GM23338 (cell line): ENCODE measurements around the gene MYLK. TPM values are rescaled to one million over a fixed set of nuclear protein-coding genes. Genes with fewer than 3 reads are reported as not detected.

Experiments used
- ATAC-seq: fragments of 200-7000 bp; cut with Tn5 transposase; 3 replicates; pipeline ENCODE4 v1.9.1; 2020
- DNase-seq: peaks from one replicate; pipeline ENCODE4 v3.0.0-alpha.2; 2015; ENCODE audit warnings: low spot score
- H2AFZ ChIP-seq: fragments of 200-600 bp; sonication (generic); 2 replicates; pipeline ENCODE4 v1.8.0; 2016; ENCODE audit warnings: antibody characterized with exemption, mild to moderate bottlenecking, moderate library complexity
- H3F3A ChIP-seq: fragments of 200-600 bp; sonication (generic); replicated peaks from 2 replicates; pipeline ENCODE4 v1.8.0; 2017; ENCODE audit warnings: antibody characterized with exemption, mixed run types, low read depth
- H3K27ac ChIP-seq: fragments of 200-600 bp; sonication (generic); 2 replicates; pipeline ENCODE4 v1.6.1; 2016; ENCODE audit warnings: low read depth
- H3K27me3 ChIP-seq: fragments of 200-600 bp; sonication (generic); 2 replicates; pipeline ENCODE4 v1.8.0; 2016; ENCODE audit warnings: mild to moderate bottlenecking, mixed run types, moderate library complexity; ENCODE audit not compliant: insufficient read depth
- H3K36me3 ChIP-seq: fragments of 200-600 bp; sonication (generic); 2 replicates; pipeline ENCODE4 v1.8.0; 2016; ENCODE audit warnings: mild to moderate bottlenecking; ENCODE audit not compliant: insufficient read depth
- H3K4me1 ChIP-seq: fragments of 200-600 bp; sonication (generic); 2 replicates; pipeline ENCODE4 v1.8.0; 2016; ENCODE audit warnings: mild to moderate bottlenecking, moderate library complexity; ENCODE audit not compliant: insufficient read depth
- H3K4me2 ChIP-seq: fragments of 200-600 bp; sonication (generic); 2 replicates; pipeline ENCODE4 v1.7.1; 2017; ENCODE audit warnings: mixed run types
- H3K4me3 ChIP-seq: fragments of 200-600 bp; sonication (generic); 2 replicates; pipeline ENCODE4 v1.6.1; 2016; ENCODE audit warnings: mixed run types
- H3K79me2 ChIP-seq: fragments of 200-600 bp; sonication (generic); replicated peaks from 2 replicates; pipeline ENCODE4 v1.8.0; 2017; ENCODE audit warnings: mild to moderate bottlenecking; ENCODE audit not compliant: insufficient read depth
- H3K9me2 ChIP-seq: fragments of 200-600 bp; sonication (generic); 2 replicates; pipeline ENCODE4 v1.8.0; 2017; ENCODE audit not compliant: insufficient read depth
- H4K20me1 ChIP-seq: fragments of 200-600 bp; sonication (generic); replicated peaks from 2 replicates; pipeline ENCODE4 v1.8.0; 2017; ENCODE audit warnings: mild to moderate bottlenecking; ENCODE audit not compliant: insufficient read depth
- H3K27ac Mint-ChIP-seq: 2 replicates; pipeline ENCODE4 v1.8.0; 2020; ENCODE audit warnings: inconsistent platforms, mild to moderate bottlenecking, moderate library complexity, mixed read lengths
- H3K27me3 Mint-ChIP-seq: 3 replicates; pipeline ENCODE4 v1.8.0; 2022; ENCODE audit warnings: low read depth, mild to moderate bottlenecking, moderate library complexity, mixed read lengths, inconsistent platforms; ENCODE audit not compliant: insufficient read depth, poor library complexity
- H3K36me3 Mint-ChIP-seq: 3 replicates; pipeline ENCODE4 v1.8.0; 2021; ENCODE audit warnings: low read depth, mild to moderate bottlenecking, inconsistent platforms, moderate library complexity, mixed read lengths
- H3K4me1 Mint-ChIP-seq: 3 replicates; pipeline ENCODE4 v1.8.0; 2020; ENCODE audit warnings: mild to moderate bottlenecking, inconsistent platforms, mixed read lengths
- H3K4me3 Mint-ChIP-seq: 3 replicates; pipeline ENCODE4 v1.8.0; 2021; ENCODE audit warnings: moderate library complexity, mild to moderate bottlenecking, inconsistent platforms, mixed read lengths
- H3K9me3 Mint-ChIP-seq: 3 replicates; pipeline ENCODE4 v1.8.0; 2020; ENCODE audit warnings: moderate library complexity, mild to moderate bottlenecking, inconsistent platforms, mixed read lengths
- EZH2phosphoT487 ChIP-seq: fragments of 200-600 bp; sonication (generic); IDR thresholded peaks from one replicate; pipeline ENCODE4 v1.8.1; 2018; ENCODE audit warnings: antibody characterized with exemption; ENCODE audit not compliant: unreplicated experiment
- JUNB ChIP-seq: IDR thresholded peaks from one replicate; pipeline ENCODE4 v1.6.1; 2016; ENCODE audit warnings: antibody characterized with exemption; ENCODE audit not compliant: unreplicated experiment
- ZNF114 ChIP-seq: fragments of 250-450 bp; sonication (Bioruptor Pico); IDR thresholded peaks from 2 replicates; pipeline ENCODE4 v1.5.0; 2020; ENCODE audit warnings: mild to moderate bottlenecking, moderate library complexity
- polyA plus RNA-seq: library from polyadenylated mRNA; unstranded; fragments of >200 nt; fragmentation: Nextera tagmentation; extraction: Ambion mirVana; gene quantifications from 2 replicates; pipeline ENCODE4 v1.2.1, GENCODE V29; 2016
- total RNA-seq: library from RNA; depleted of rRNA; stranded (reverse); fragments of >200 nt; shearing (Covaris generic); gene quantifications from 2 replicates; pipeline ENCODE4 v1.2.3, GENCODE V29; 2014
- TF ChIP-seq, protein P1 (sequence below): IDR thresholded peaks from one replicate; pipeline ENCODE4 v1.6.1; 2018; ENCODE audit warnings: antibody characterized with exemption; ENCODE audit not compliant: unreplicated experiment
- TF ChIP-seq, protein P2 (sequence below), 2 experiments: fragments of 200-600 bp in 1 of 2; sonication (generic) in 1 of 2; conservative IDR thresholded peaks; 2 replicates each; pipeline versions ENCODE4 v1.5.1 to v1.6.1; 2016 to 2017; ENCODE audit warnings: antibody characterized with exemption in 2 of 2, low read depth in 2 of 2, mild to moderate bottlenecking in 2 of 2, moderate library complexity in 1 of 2
- TF ChIP-seq, protein P3 (sequence below): IDR thresholded peaks from 2 replicates; pipeline ENCODE4 v1.6.1; 2016; ENCODE audit warnings: antibody characterized with exemption

MYLK gene
- total and polyA plus RNA-seq, 2 experiments from 2014 or later: 11.5 to 17.9 TPM

DNA sequence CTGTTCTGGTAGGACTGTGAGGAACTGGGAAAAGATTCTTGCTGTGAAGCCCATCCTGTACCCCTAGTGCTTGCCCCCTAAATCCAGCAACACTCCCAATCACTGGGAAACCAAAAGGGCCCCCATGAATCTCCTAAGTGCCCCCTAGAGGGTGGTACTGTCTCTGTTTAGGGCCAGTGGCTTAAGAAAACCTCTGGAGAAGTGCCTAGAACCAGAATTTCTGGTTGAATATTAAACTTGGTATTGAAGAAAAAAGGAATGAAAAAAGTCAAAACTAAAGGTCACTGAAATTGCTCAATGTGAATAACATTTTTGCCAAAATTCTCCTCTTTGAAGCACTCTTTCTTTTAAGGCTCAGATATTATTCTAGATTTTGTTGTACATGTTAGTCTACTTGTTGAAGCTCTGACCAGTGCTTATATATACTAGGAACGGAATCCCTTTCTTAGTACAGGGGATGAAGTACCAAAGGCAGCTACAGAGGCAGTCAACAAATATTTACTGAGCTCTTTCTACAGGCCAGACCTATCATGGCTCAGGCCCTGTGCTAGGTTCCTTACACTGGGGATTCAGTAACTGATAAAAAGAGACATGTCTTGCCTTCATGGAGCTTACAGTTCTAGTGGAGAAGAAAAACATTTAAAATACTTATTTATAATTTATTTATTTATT, 138.8 kb downstream of the MYLK start:
- Histone ChIP-seq H3K27ac (no peak overlapping the region), H3K9me2 (0 out of 2 replicates have a peak, but pooled peaks cover 3% of the 10 kb centered on the region), H3K79me2 (no peaks in the 10 kb centered on the region), H3K27me3 (no peaks in the 10 kb centered on the region), H4K20me1 (no peaks in the 10 kb centered on the region), H3K36me3 (no peaks in the 10 kb centered on the region), H3K4me1 (no peaks in the 10 kb centered on the region), H3K4me2 (no peak overlapping the region), H3K4me3 (no peak overlapping the region), H3F3A (no peaks in the 10 kb centered on the region), H2AFZ (no peak overlapping the region)
- ATAC-seq (peak; percentile 74), DNase-seq (peak; percentile 57)
- Mint-ChIP-seq H3K4me1 (peaks cover under 1% of the 10 kb centered on the region; the same call in 2 of the 3 replicates), H3K36me3 (no peaks in the 10 kb centered on the region), H3K9me3 (no peaks in the 10 kb centered on the region), H3K4me3 (no peak overlapping the region), H3K27me3 (peaks cover 2% of the 10 kb centered on the region), H3K27ac (no peak overlapping the region)
- TF ChIP-seq, protein P1, sequence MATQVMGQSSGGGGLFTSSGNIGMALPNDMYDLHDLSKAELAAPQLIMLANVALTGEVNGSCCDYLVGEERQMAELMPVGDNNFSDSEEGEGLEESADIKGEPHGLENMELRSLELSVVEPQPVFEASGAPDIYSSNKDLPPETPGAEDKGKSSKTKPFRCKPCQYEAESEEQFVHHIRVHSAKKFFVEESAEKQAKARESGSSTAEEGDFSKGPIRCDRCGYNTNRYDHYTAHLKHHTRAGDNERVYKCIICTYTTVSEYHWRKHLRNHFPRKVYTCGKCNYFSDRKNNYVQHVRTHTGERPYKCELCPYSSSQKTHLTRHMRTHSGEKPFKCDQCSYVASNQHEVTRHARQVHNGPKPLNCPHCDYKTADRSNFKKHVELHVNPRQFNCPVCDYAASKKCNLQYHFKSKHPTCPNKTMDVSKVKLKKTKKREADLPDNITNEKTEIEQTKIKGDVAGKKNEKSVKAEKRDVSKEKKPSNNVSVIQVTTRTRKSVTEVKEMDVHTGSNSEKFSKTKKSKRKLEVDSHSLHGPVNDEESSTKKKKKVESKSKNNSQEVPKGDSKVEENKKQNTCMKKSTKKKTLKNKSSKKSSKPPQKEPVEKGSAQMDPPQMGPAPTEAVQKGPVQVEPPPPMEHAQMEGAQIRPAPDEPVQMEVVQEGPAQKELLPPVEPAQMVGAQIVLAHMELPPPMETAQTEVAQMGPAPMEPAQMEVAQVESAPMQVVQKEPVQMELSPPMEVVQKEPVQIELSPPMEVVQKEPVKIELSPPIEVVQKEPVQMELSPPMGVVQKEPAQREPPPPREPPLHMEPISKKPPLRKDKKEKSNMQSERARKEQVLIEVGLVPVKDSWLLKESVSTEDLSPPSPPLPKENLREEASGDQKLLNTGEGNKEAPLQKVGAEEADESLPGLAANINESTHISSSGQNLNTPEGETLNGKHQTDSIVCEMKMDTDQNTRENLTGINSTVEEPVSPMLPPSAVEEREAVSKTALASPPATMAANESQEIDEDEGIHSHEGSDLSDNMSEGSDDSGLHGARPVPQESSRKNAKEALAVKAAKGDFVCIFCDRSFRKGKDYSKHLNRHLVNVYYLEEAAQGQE: no peak
- TF ChIP-seq, protein P2, sequence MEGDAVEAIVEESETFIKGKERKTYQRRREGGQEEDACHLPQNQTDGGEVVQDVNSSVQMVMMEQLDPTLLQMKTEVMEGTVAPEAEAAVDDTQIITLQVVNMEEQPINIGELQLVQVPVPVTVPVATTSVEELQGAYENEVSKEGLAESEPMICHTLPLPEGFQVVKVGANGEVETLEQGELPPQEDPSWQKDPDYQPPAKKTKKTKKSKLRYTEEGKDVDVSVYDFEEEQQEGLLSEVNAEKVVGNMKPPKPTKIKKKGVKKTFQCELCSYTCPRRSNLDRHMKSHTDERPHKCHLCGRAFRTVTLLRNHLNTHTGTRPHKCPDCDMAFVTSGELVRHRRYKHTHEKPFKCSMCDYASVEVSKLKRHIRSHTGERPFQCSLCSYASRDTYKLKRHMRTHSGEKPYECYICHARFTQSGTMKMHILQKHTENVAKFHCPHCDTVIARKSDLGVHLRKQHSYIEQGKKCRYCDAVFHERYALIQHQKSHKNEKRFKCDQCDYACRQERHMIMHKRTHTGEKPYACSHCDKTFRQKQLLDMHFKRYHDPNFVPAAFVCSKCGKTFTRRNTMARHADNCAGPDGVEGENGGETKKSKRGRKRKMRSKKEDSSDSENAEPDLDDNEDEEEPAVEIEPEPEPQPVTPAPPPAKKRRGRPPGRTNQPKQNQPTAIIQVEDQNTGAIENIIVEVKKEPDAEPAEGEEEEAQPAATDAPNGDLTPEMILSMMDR (conservative IDR thresholded peaks at IDR 0.05; ENCODE audit: low read depth in 2 of 2): peak; percentile 59 to 62

DNA sequence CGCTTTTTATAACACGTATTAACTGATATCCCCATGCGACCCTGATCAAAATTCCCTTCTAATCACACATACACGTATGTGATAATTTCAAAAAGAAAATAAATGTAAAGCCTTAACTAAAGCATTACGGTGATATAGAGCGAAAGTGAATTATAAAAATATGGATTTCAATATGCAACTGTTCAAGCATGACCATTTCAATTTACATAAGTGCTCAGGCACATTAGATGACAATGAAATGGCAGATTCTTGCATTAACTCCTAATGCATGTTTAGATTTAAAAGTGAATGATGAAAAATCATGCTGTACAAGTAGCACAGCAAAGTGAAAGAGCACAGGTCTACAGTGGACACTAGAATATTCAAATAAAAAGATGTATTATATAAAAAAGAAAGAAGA, 140.1 kb downstream of the MYLK start:
- peaks cover 2% of the 10 kb centered on the region for H3K27me3 Mint-ChIP-seq
- H3K9me2 ChIP-seq: 0 out of 2 replicates have a peak, but pooled peaks cover under 1% of the 10 kb centered on the region
- DNase-seq (no peak), ATAC-seq (no peak)
- no peaks in the 10 kb centered on the region for H4K20me1 ChIP-seq
- H3K27me3 ChIP-seq: no peaks in the 10 kb centered on the region
- no peak overlapping the region for H3K4me2 ChIP-seq
- no peaks in the 10 kb centered on the region for H3K36me3 Mint-ChIP-seq
- no peaks in the 10 kb centered on the region for H3K36me3 ChIP-seq
- H3K27ac Mint-ChIP-seq: no peak overlapping the region
- H3K79me2 ChIP-seq: no peaks in the 10 kb centered on the region
- no peaks in the 10 kb centered on the region for H3F3A ChIP-seq
- H2AFZ ChIP-seq: no peak overlapping the region
- no peaks in the 10 kb centered on the region for H3K4me1 ChIP-seq
- H3K4me3 Mint-ChIP-seq: no peak overlapping the region
- H3K4me1 Mint-ChIP-seq: no peaks in the 10 kb centered on the region
- H3K4me3 ChIP-seq: no peak overlapping the region
- no peaks in the 10 kb centered on the region for H3K9me3 Mint-ChIP-seq
- H3K27ac ChIP-seq: no peak overlapping the region
- TF ChIP-seq ZNF114 (CRISPR knock-in tag) (no peak), EZH2phosphoT487 (no peak), JUNB (no peak)
- TF ChIP-seq, protein P3, sequence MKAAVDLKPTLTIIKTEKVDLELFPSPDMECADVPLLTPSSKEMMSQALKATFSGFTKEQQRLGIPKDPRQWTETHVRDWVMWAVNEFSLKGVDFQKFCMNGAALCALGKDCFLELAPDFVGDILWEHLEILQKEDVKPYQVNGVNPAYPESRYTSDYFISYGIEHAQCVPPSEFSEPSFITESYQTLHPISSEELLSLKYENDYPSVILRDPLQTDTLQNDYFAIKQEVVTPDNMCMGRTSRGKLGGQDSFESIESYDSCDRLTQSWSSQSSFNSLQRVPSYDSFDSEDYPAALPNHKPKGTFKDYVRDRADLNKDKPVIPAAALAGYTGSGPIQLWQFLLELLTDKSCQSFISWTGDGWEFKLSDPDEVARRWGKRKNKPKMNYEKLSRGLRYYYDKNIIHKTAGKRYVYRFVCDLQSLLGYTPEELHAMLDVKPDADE: no peak
- TF ChIP-seq, protein P1: no peak
